ENCODE measurements around the gene GNB2. TPM values are rescaled to one million over a fixed set of nuclear protein-coding genes. Genes with fewer than 3 reads are reported as not detected.

The GNB2 gene
- polyA plus RNA-seq, 1 donor (not counting 4 experiments of a cell fraction or from before 2014, with no cell fraction given), result 87.2 TPM

- Histone ChIP-seq H3K9me3 (ENCODE audit: control insufficient read depth, low read depth, low read length) (no peaks in the 10 kb centered on the region), H2AFZ (ENCODE audit: control insufficient read depth, low read length) (peak overlapping the region; percentile 58), H3K79me2 (ENCODE audit: control insufficient read depth, insufficient read depth, low read length) (no peaks in the 10 kb centered on the region), H3K36me3 (ENCODE audit: control insufficient read depth in 2 of 2, extremely low read depth in 1 of 2, insufficient read depth in 2 of 2, low read length in 2 of 2) (no peaks in the 10 kb centered on the region), H3K4me3 (ENCODE audit: control insufficient read depth in 2 of 3, extremely low read depth in 1 of 3, insufficient read depth in 2 of 3, low read depth in 1 of 3, low read length in 3 of 3) (peak overlapping the region in 2 of 3 experiments; percentile 40 to 43), H3K27ac (ENCODE audit: control insufficient read depth, insufficient read depth, low read length) (no peak overlapping the region), H3K4me2 (ENCODE audit: control insufficient read depth, extremely low read depth, insufficient read depth, low read depth, low read length) (peak overlapping the region; percentile 79), H3K9me1 (ENCODE audit: control insufficient read depth, extremely low read depth, insufficient read depth, low read length) (no peaks in the 10 kb centered on the region), H3K27me3 (ENCODE audit: control insufficient read depth, extremely low read depth, insufficient read depth, low read length) (peaks cover 17% of the 10 kb centered on the region), H4K20me1 (ENCODE audit: control insufficient read depth, extremely low read depth, insufficient read depth, low read length) (no peaks in the 10 kb centered on the region), H3K4me1 (ENCODE audit: control insufficient read depth, extremely low read depth, insufficient read depth, low read length) (peaks cover 4% of the 10 kb centered on the region), H3K9ac (ENCODE audit: control insufficient read depth, extremely low read depth, insufficient read depth, low read length) (no peak overlapping the region)
- dilution Hi-C loops (cut with MboI; ENCODE audit: extremely low pct_ligation_motif_present, low sequenced_read_pairs), result loop anchor here (10.0 kb wide), 1 partner anchor 125 kb away; no protein-coding TSS in a partner anchor
- FAIRE-seq, result no peak
- no peak for DNase-seq (ENCODE audit: low read depth, low spot score)
- TF ChIP-seq EZH2 (IDR thresholded peaks at IDR 0.05; ENCODE audit: low read length), result no peak
- TF ChIP-seq, protein P1, sequence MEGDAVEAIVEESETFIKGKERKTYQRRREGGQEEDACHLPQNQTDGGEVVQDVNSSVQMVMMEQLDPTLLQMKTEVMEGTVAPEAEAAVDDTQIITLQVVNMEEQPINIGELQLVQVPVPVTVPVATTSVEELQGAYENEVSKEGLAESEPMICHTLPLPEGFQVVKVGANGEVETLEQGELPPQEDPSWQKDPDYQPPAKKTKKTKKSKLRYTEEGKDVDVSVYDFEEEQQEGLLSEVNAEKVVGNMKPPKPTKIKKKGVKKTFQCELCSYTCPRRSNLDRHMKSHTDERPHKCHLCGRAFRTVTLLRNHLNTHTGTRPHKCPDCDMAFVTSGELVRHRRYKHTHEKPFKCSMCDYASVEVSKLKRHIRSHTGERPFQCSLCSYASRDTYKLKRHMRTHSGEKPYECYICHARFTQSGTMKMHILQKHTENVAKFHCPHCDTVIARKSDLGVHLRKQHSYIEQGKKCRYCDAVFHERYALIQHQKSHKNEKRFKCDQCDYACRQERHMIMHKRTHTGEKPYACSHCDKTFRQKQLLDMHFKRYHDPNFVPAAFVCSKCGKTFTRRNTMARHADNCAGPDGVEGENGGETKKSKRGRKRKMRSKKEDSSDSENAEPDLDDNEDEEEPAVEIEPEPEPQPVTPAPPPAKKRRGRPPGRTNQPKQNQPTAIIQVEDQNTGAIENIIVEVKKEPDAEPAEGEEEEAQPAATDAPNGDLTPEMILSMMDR (optimal IDR thresholded peaks at IDR 0.05 in 1 of 3, IDR thresholded peaks at IDR 0.05 in 1 of 3, conservative IDR thresholded peaks at IDR 0.05 in 1 of 3; ENCODE audit: extremely low read depth in 1 of 3, insufficient read depth in 2 of 3, low read length in 3 of 3), result peak; percentile 62 to 75 (median 69)
Measured at GRCh38 chr7:100719523-100720278, 46.2 kb downstream of the GNB2 start.

GRCh38 chr7:100720279-100720670, 46.7 kb downstream of the GNB2 start, which contains the start of gene EPO:
TSS of gene EPO (plus strand) at chr7:100720468. CDS start at chr7:100720981, 513 bp downstream.
- dilution Hi-C loops (cut with MboI; ENCODE audit: extremely low pct_ligation_motif_present, low sequenced_read_pairs), result no loop called here
- Histone ChIP-seq H3K9me3 (ENCODE audit: control insufficient read depth, low read depth, low read length) (no peaks in the 10 kb centered on the region), H3K4me1 (ENCODE audit: control insufficient read depth, extremely low read depth, insufficient read depth, low read length) (peaks cover 5% of the 10 kb centered on the region), H3K4me2 (ENCODE audit: control insufficient read depth, extremely low read depth, insufficient read depth, low read depth, low read length) (peak within 1 kb of the TSS; percentile 79), H3K79me2 (ENCODE audit: control insufficient read depth, insufficient read depth, low read length) (no peaks in the 10 kb centered on the region), H3K9me1 (ENCODE audit: control insufficient read depth, extremely low read depth, insufficient read depth, low read length) (no peaks in the 10 kb centered on the region), H2AFZ (ENCODE audit: control insufficient read depth, low read length) (peak within 1 kb of the TSS; percentile 58), H4K20me1 (ENCODE audit: control insufficient read depth, extremely low read depth, insufficient read depth, low read length) (no peaks in the 10 kb centered on the region), H3K36me3 (ENCODE audit: control insufficient read depth in 2 of 2, extremely low read depth in 1 of 2, insufficient read depth in 2 of 2, low read length in 2 of 2) (no peaks in the 10 kb centered on the region), H3K27me3 (ENCODE audit: control insufficient read depth, extremely low read depth, insufficient read depth, low read length) (peaks cover 17% of the 10 kb centered on the region), H3K9ac (ENCODE audit: control insufficient read depth, extremely low read depth, insufficient read depth, low read length) (no peak within 1 kb of the TSS), H3K27ac (ENCODE audit: control insufficient read depth, insufficient read depth, low read length) (no peak within 1 kb of the TSS), H3K4me3 (ENCODE audit: control insufficient read depth in 2 of 3, extremely low read depth in 1 of 3, insufficient read depth in 2 of 3, low read depth in 1 of 3, low read length in 3 of 3) (peak within 1 kb of the TSS in 2 of 3 experiments; percentile 40 to 43)
- DNase-seq (ENCODE audit: low read depth, low spot score), result no peak
- TF ChIP-seq EZH2 (IDR thresholded peaks at IDR 0.05; ENCODE audit: low read length), result no peak
- TF ChIP-seq, protein P1 (optimal IDR thresholded peaks at IDR 0.05 in 1 of 3, IDR thresholded peaks at IDR 0.05 in 1 of 3, conservative IDR thresholded peaks at IDR 0.05 in 1 of 3; ENCODE audit: extremely low read depth in 1 of 3, insufficient read depth in 2 of 3, low read length in 3 of 3), result no peak
- FAIRE-seq, result no peak
